Gastrocnemius medialis (tissue), 4 donors: ENCODE results near the gene SLC37A1. TPM values are rescaled to one million over a fixed set of nuclear protein-coding genes. Genes with fewer than 3 reads are reported as not detected.
A peak's percentile ranks its signal among the peaks of the same experiment; 100 is the strongest.

Experiments
- ATAC-seq, 2 donors: fragments of 150-250 bp; one replicate each; pipeline ENCODE4 v1.9.1; 2016
- DNase-seq, 2 donors: peaks; one replicate each; pipeline ENCODE4 v3.0.0-alpha.2; 2019
- H3K27ac ChIP-seq, 4 donors: fragments of 200-600 bp; sonication (generic); 1 replicate in 1 of 4; 2 replicates in 3 of 4; pipeline ENCODE4 v1.5.1; 2016 to 2018; ENCODE audit warnings: mild to moderate bottlenecking in 2 of 4, moderate library complexity in 1 of 4
- H3K27me3 ChIP-seq, 3 donors: fragments of 200-600 bp; sonication (generic) in 2 of 3; 1 replicate in 1 of 3; 2 replicates in 2 of 3; pipeline versions ENCODE4 v1.5.1 to v1.6.0; 2016 to 2019; ENCODE audit warnings: mild to moderate bottlenecking in 1 of 3, moderate library complexity in 1 of 3
- H3K36me3 ChIP-seq, 2 donors: fragments of 200-600 bp; sonication (generic) in 1 of 2; one replicate each; pipeline ENCODE4 v1.5.1; 2017 to 2018
- H3K4me1 ChIP-seq, 2 donors: fragments of 200-600 bp; sonication (generic) in 1 of 2; one replicate each; pipeline ENCODE4 v1.5.1; 2016 to 2017; ENCODE audit warnings: mild to moderate bottlenecking in 2 of 2
- H3K4me3 ChIP-seq, 4 donors: fragments of 200-600 bp; sonication (generic) in 3 of 4; 1 replicate in 1 of 4; 2 replicates in 3 of 4; pipeline ENCODE4 v1.5.1; 2016 to 2019; ENCODE audit warnings: mild to moderate bottlenecking in 2 of 4
- H3K9me3 ChIP-seq, 3 donors: fragments of 200-600 bp; sonication (generic) in 2 of 3; 1 replicate in 1 of 3; 2 replicates in 2 of 3; pipeline ENCODE4 v1.5.1; 2016 to 2019
- POLR2A ChIP-seq, 2 donors: fragments of 450-650 bp; IDR thresholded peaks; one replicate each; pipeline ENCODE4 v1.6.1; 2017; ENCODE audit warnings: antibody characterized with exemption in 2 of 2, mild to moderate bottlenecking in 2 of 2, moderate library complexity in 2 of 2
- in situ Hi-C, 4 donors: fragments of 200-750 bp; cut with MboI; loops; one replicate each; pipeline versions ENCODE4 v1.15.0 to v1.8.0; 2017; ENCODE audit warnings: low sequenced_read_pairs in 4 of 4
- intact Hi-C: fragments of 100-400 bp; cut with DNase I; formaldehyde crosslinking; loops from one replicate; pipeline ENCODE4 v1.15.1; 2023; ENCODE audit warnings: low total_unique reads
- total RNA-seq, 4 donors: library from RNA; depleted of rRNA; stranded (reverse); fragments of >200 nt; gene quantifications; one replicate each; pipeline versions ENCODE4 v1.1.0 to v1.2.3, GENCODE V29; 2016
- TF ChIP-seq, protein P1 (sequence below), 5 experiments: fragments of 450-650 bp in 3 of 5; fragments of 200-600 bp in 2 of 5; sonication (generic) in 2 of 5; IDR thresholded peaks in 4 of 5; conservative IDR thresholded peaks in 1 of 5; 1 replicate in 4 of 5; 2 replicates in 1 of 5; pipeline ENCODE4 v1.5.1; 2016 to 2019; ENCODE audit warnings: antibody characterized with exemption in 5 of 5, mild to moderate bottlenecking in 3 of 5, moderate library complexity in 3 of 5

SLC37A1 gene
- total RNA-seq, 4 donors from 2014 or later = 8.3 to 16.1 (median 12.4) TPM

DNA sequence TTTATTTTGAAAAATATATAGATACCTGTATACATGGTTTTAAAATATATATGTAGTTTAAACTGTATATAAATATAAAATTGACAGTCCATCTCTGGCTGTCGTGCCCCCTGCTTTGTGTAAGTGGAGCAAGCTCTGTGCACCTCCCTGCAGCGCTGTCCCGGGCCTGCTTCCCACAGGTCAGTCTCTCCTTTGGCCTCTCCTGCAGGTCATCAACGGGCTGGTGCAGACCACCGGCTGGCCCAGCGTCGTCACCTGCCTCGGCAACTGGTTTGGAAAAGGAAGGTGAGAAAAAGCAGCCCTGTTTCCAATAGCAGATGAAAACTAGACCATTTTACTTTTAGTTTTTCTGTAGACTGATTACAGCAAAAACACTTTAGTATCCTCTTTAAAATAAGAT, 28.5 kb downstream of the SLC37A1 start:
- no peaks in the 10 kb centered on the region for H3K9me3 ChIP-seq
- DNase-seq (peak in 1 of 2 donors; percentile 8), ATAC-seq (no peak)
- TF ChIP-seq POLR2A (IDR thresholded peaks at IDR 0.05) = no peak
- TF ChIP-seq, protein P1, sequence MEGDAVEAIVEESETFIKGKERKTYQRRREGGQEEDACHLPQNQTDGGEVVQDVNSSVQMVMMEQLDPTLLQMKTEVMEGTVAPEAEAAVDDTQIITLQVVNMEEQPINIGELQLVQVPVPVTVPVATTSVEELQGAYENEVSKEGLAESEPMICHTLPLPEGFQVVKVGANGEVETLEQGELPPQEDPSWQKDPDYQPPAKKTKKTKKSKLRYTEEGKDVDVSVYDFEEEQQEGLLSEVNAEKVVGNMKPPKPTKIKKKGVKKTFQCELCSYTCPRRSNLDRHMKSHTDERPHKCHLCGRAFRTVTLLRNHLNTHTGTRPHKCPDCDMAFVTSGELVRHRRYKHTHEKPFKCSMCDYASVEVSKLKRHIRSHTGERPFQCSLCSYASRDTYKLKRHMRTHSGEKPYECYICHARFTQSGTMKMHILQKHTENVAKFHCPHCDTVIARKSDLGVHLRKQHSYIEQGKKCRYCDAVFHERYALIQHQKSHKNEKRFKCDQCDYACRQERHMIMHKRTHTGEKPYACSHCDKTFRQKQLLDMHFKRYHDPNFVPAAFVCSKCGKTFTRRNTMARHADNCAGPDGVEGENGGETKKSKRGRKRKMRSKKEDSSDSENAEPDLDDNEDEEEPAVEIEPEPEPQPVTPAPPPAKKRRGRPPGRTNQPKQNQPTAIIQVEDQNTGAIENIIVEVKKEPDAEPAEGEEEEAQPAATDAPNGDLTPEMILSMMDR (IDR thresholded peaks at IDR 0.05 in 4 of 5, conservative IDR thresholded peaks at IDR 0.05 in 1 of 5) = no peak
- H3K27ac ChIP-seq = no peak overlapping the region
- no peaks in the 10 kb centered on the region for H3K4me1 ChIP-seq
- intact Hi-C loops = no loop called here
- in situ Hi-C loops = no loop called here
- H3K36me3 ChIP-seq = peaks cover 0 to 38% of the 10 kb centered on the region in 2 donors
- no peak overlapping the region for H3K4me3 ChIP-seq
- H3K27me3 ChIP-seq = no peaks in the 10 kb centered on the region

DNA sequence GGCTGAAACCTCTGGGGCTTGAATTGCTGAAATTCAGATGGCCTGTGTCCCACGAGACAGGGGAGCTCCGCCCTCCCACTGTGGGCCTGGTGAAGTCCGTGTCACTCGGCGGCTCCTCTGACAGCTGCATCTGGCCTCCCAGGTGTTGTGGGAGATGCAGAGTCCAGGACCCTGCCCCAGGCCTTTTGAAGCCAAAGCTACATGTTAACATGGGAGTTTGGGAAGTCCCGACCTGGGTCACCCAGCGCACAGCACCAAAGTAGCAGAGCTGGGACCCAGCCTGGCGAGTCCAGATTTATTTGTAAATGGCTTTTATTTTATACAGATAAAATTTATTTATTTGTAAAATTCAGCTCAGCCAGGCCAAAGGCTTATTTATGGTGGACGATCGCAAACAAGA, 28.9 kb downstream of the SLC37A1 start:
- H3K36me3 ChIP-seq = peaks cover 0 to 41% of the 10 kb centered on the region in 2 donors
- ATAC-seq (no peak), DNase-seq (peak in 1 of 2 donors; percentile 7)
- H3K4me1 ChIP-seq = no peaks in the 10 kb centered on the region
- no peak overlapping the region for H3K4me3 ChIP-seq
- H3K9me3 ChIP-seq = no peaks in the 10 kb centered on the region
- no peaks in the 10 kb centered on the region for H3K27me3 ChIP-seq
- intact Hi-C loops (no loop called here), in situ Hi-C loops (no loop called here)
- TF ChIP-seq, protein P1 (IDR thresholded peaks at IDR 0.05 in 4 of 5, conservative IDR thresholded peaks at IDR 0.05 in 1 of 5) = no peak
- TF ChIP-seq POLR2A (IDR thresholded peaks at IDR 0.05) = no peak
- H3K27ac ChIP-seq = no peak overlapping the region

- Histone ChIP-seq H3K4me1 (no peaks in the 10 kb centered on the region), H3K27ac (no peak overlapping the region), H3K9me3 (no peaks in the 10 kb centered on the region), H3K4me3 (no peak overlapping the region), H3K27me3 (no peaks in the 10 kb centered on the region), H3K36me3 (peaks cover 0 to 42% of the 10 kb centered on the region in 2 donors)
- intact Hi-C loops (no loop called here), in situ Hi-C loops (no loop called here)
- TF ChIP-seq, protein P1 (IDR thresholded peaks at IDR 0.05 in 4 of 5, conservative IDR thresholded peaks at IDR 0.05 in 1 of 5) = no peak
- TF ChIP-seq POLR2A (IDR thresholded peaks at IDR 0.05) = no peak
- ATAC-seq (no peak), DNase-seq (peak in 1 of 2 donors; percentile 1)
These were observed 29.6 kb downstream of the SLC37A1 start for GRCh38 chr21:42543106-42543847.

- no peak overlapping the region for H3K4me3 ChIP-seq
- H3K4me1 ChIP-seq = no peaks in the 10 kb centered on the region
- no peak for ATAC-seq
- H3K27me3 ChIP-seq = no peaks in the 10 kb centered on the region
- H3K36me3 ChIP-seq = peaks cover 0 to 51% of the 10 kb centered on the region in 2 donors
- no peak for TF ChIP-seq POLR2A (IDR thresholded peaks at IDR 0.05)
- TF ChIP-seq, protein P1 (IDR thresholded peaks at IDR 0.05 in 4 of 5, conservative IDR thresholded peaks at IDR 0.05 in 1 of 5) = no peak
- in situ Hi-C loops = no loop called here
- H3K27ac ChIP-seq = no peak overlapping the region
- DNase-seq = no peak
- H3K9me3 ChIP-seq = no peaks in the 10 kb centered on the region
- intact Hi-C loops = no loop called here
These were observed 30.9 kb downstream of the SLC37A1 start for GRCh38 chr21:42544544-42544943.
